Measurements from ENCODE around the gene BCAR3.

Gene BCAR3

GRCh38 chr1:93607814-93608186, 73.8 kb downstream of the BCAR3 start:
- TF ChIP-seq ZNF274 (IDR thresholded peaks at IDR 0.05; ENCODE audit: low read depth, low read length): no peak

GRCh38 chr1:93605812-93606512, 75.7 kb downstream of the BCAR3 start:
- no peak overlapping the region for H3K4me3 ChIP-seq (ENCODE audit: low read length)
- TF ChIP-seq ZNF274 (IDR thresholded peaks at IDR 0.05; ENCODE audit: low read depth, low read length): no peak

More at GRCh38 chr1:93607814-93608186, 73.8 kb downstream of the BCAR3 start:
- no peak overlapping the region for H3K4me3 ChIP-seq (ENCODE audit: low read length)

- TF ChIP-seq ZNF274 (IDR thresholded peaks at IDR 0.05; ENCODE audit: low read depth, low read length): no peak
- H3K4me3 ChIP-seq (ENCODE audit: low read length): no peak overlapping the region
Measured at GRCh38 chr1:93605026-93605568, 76.5 kb downstream of the BCAR3 start.

GRCh38 chr1:93604411-93604810, 77.2 kb downstream of the BCAR3 start:
- TF ChIP-seq ZNF274 (IDR thresholded peaks at IDR 0.05; ENCODE audit: low read depth, low read length): no peak
- no peak overlapping the region for H3K4me3 ChIP-seq (ENCODE audit: low read length)

GRCh38 chr1:93603601-93604000, 78.0 kb downstream of the BCAR3 start:
- TF ChIP-seq ZNF274 (IDR thresholded peaks at IDR 0.05; ENCODE audit: low read depth, low read length): no peak
- H3K4me3 ChIP-seq (ENCODE audit: low read length): no peak overlapping the region

GRCh38 chr1:93603106-93603505, 78.5 kb downstream of the BCAR3 start:
- no peak for TF ChIP-seq ZNF274 (IDR thresholded peaks at IDR 0.05; ENCODE audit: low read depth, low read length)
- no peak overlapping the region for H3K4me3 ChIP-seq (ENCODE audit: low read length)

- no peak overlapping the region for H3K4me3 ChIP-seq (ENCODE audit: low read length)
- no peak for TF ChIP-seq ZNF274 (IDR thresholded peaks at IDR 0.05; ENCODE audit: low read depth, low read length)
Measured at GRCh38 chr1:93602101-93602500, 79.5 kb downstream of the BCAR3 start.

- no peak for TF ChIP-seq ZNF274 (IDR thresholded peaks at IDR 0.05; ENCODE audit: low read depth, low read length)
- no peak overlapping the region for H3K4me3 ChIP-seq (ENCODE audit: low read length)
Measured at GRCh38 chr1:93601686-93602085, 80.0 kb downstream of the BCAR3 start.

- no peak for TF ChIP-seq ZNF274 (IDR thresholded peaks at IDR 0.05; ENCODE audit: low read depth, low read length)
- no peak overlapping the region for H3K4me3 ChIP-seq (ENCODE audit: low read length)
Measured at GRCh38 chr1:93600663-93601062, 81.0 kb downstream of the BCAR3 start.

- H3K4me3 ChIP-seq (ENCODE audit: low read length): no peak overlapping the region
- no peak for TF ChIP-seq ZNF274 (IDR thresholded peaks at IDR 0.05; ENCODE audit: low read depth, low read length)
Measured at GRCh38 chr1:93599479-93599878, 82.2 kb downstream of the BCAR3 start.

- TF ChIP-seq ZNF274 (IDR thresholded peaks at IDR 0.05; ENCODE audit: low read depth, low read length): no peak
- no peak overlapping the region for H3K4me3 ChIP-seq (ENCODE audit: low read length)
Measured at GRCh38 chr1:93598861-93599439, 82.7 kb downstream of the BCAR3 start.

- no peak overlapping the region for H3K4me3 ChIP-seq (ENCODE audit: low read length)
- no peak for TF ChIP-seq ZNF274 (IDR thresholded peaks at IDR 0.05; ENCODE audit: low read depth, low read length)
Measured at GRCh38 chr1:93598396-93598795, 83.2 kb downstream of the BCAR3 start.

GRCh38 chr1:93597709-93598108, 83.9 kb downstream of the BCAR3 start:
- no peak for TF ChIP-seq ZNF274 (IDR thresholded peaks at IDR 0.05; ENCODE audit: low read depth, low read length)
- no peak overlapping the region for H3K4me3 ChIP-seq (ENCODE audit: low read length)

- TF ChIP-seq ZNF274 (IDR thresholded peaks at IDR 0.05; ENCODE audit: low read depth, low read length): no peak
Measured at GRCh38 chr1:93596329-93597089, 85.1 kb downstream of the BCAR3 start.

GRCh38 chr1:93595743-93596142, 85.9 kb downstream of the BCAR3 start:
- no peak for TF ChIP-seq ZNF274 (IDR thresholded peaks at IDR 0.05; ENCODE audit: low read depth, low read length)
- no peak overlapping the region for H3K4me3 ChIP-seq (ENCODE audit: low read length)

More at GRCh38 chr1:93596329-93597089, 85.1 kb downstream of the BCAR3 start:
- H3K4me3 ChIP-seq (ENCODE audit: low read length): no peak overlapping the region

All from GM08714 (cell line).